GM21737 (cell line): ENCODE measurements around the gene ELAPOR1.

Experiments used
- ATAC-seq: cut with Tn5 transposase; IDR thresholded peaks from one replicate; pipeline ENCODE4 v1.9.1; 2021; ENCODE audit warnings: mild to moderate bottlenecking, moderate library complexity; ENCODE audit not compliant: unreplicated experiment

ELAPOR1 gene

GRCh38 chr1:109113590-109114341, at the start of gene ELAPOR1:
Gene ELAPOR1 (plus strand): TSS chr1:109114115. CDS start chr1:109114184, 69 bp downstream.
- peak; percentile 44 for ATAC-seq

GRCh38 chr1:109065137-109065536, 48.8 kb upstream of the ELAPOR1 start:
- ATAC-seq: no peak

GRCh38 chr1:109067883-109068282, 46.0 kb upstream of the ELAPOR1 start:
- ATAC-seq: no peak

GRCh38 chr1:109069294-109069693, 44.6 kb upstream of the ELAPOR1 start:
- no peak for ATAC-seq

- peak; percentile 99 for ATAC-seq
These were observed 38.1 kb upstream of the ELAPOR1 start, which contains the start of gene TAF13 for GRCh38 chr1:109075531-109076490. Gene TAF13 (minus strand): TSS chr1:109076003. CDS start chr1:109075947, 56 bp downstream.

GRCh38 chr1:109078317-109078716, 35.6 kb upstream of the ELAPOR1 start:
- ATAC-seq: no peak

GRCh38 chr1:109079240-109079622, 34.7 kb upstream of the ELAPOR1 start:
- ATAC-seq: no peak

- no peak for ATAC-seq
These were observed 33.4 kb upstream of the ELAPOR1 start for GRCh38 chr1:109080441-109081082.

- ATAC-seq: no peak
These were observed 30.4 kb upstream of the ELAPOR1 start for GRCh38 chr1:109083501-109083900.

GRCh38 chr1:109083923-109084322, 30.0 kb upstream of the ELAPOR1 start:
- no peak for ATAC-seq

- ATAC-seq: no peak
These were observed 29.1 kb upstream of the ELAPOR1 start for GRCh38 chr1:109084563-109085517.

GRCh38 chr1:109089242-109090015, 24.5 kb upstream of the ELAPOR1 start:
- ATAC-seq: no peak

- ATAC-seq: peak; percentile 93
These were observed 23.5 kb upstream of the ELAPOR1 start, which contains the start of gene TMEM167B for GRCh38 chr1:109090196-109091077. Gene TMEM167B (plus strand): TSS chr1:109090764. CDS start chr1:109090873, 109 bp downstream.

- ATAC-seq: peak; percentile 44
These were observed 22.7 kb upstream of the ELAPOR1 start for GRCh38 chr1:109091078-109091838.

- no peak for ATAC-seq
These were observed 22.1 kb upstream of the ELAPOR1 start for GRCh38 chr1:109091839-109092193.

GRCh38 chr1:109094377-109094803, 19.5 kb upstream of the ELAPOR1 start:
- ATAC-seq: no peak

GRCh38 chr1:109094871-109095270, 19.0 kb upstream of the ELAPOR1 start:
- no peak for ATAC-seq
